ENCODE measurements around the gene CBLC.
A peak's percentile ranks its signal among the peaks of the same experiment; 100 is the strongest.
"Not testable (repeated sequence)": the region's sequence is repeated elsewhere in the genome, so short reads cannot be mapped to it uniquely, and the experiment has no call there.

Gene CBLC

DNA sequence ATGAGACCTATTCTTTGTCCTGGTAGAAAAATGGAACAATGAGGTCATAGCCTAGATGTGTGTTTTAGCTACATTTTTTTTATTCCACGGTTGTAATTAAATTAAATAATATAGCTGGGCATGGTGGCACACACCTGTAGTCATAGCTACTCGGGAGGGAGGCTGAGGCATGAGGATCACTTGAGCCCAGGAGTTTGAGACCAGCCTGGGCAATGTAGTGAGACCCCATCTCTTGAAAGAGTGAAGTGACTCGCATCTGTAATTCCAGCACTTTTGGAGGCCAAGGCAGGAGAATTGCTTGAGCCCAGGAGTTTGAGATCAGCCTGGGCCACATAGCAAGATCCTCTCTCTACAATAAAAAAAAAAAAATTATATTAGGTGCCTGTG lies 11.7 kb upstream of the CBLC start:
- DNase-seq = no peak

GRCh38 chr19:44767295-44768180 lies 10.2 kb upstream of the CBLC start:
- no peak for DNase-seq

DNA sequence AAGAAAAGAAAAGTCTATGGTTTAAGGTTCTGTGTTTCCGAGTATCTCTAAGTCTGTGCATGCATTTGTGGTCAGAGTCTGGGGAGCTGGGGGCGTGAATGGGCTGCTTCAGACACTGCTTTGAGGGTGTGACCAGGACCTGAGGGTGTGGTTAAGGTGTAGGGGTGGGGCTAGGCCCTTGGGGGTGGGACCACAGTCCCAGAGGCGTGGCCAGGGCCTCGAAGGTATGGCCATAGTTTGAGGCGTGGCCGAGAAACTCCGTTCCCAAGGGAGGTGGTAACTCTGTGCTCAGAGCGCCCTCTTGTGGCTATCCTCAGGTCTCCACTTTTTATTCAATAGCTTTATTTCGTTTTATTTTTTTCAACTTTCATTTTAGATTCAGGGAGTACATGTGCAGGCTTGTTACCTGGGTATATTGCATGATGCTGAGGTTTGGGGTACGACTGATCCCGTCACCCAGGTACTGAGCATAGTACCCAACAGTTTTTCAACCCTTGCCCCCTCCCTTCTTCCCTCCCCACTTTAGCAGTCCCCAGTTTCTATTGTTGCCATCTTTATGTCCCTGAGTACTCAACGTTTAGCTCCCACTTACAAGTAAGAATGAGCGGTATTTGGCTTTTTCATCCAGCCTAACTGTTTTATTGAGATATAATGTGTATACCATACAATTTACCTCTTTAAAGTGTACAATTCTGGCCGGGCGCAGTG lies 7.0 kb upstream of the CBLC start:
- peak; percentile 98 for DNase-seq

DNA sequence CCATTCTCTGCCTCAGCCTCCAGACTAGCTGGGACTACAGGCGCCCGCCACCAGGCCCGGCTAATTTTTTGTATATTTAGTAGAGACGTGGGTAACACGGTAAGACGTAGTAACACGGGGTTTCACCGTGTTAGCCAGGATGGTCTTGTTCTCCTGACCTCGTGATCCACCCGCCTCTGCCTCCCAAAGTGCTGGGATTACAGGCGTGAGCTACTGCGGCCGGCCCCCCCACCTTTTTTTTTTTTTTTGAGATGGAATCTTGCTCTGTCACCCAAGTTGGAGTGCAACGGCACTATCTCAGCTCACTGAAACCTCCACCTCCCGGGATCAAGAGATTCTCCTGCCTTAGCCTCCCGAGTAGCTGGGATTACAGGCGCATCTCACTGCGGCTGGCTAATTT lies 5.5 kb upstream of the CBLC start:
- not testable (repeated sequence) for DNase-seq

DNA sequence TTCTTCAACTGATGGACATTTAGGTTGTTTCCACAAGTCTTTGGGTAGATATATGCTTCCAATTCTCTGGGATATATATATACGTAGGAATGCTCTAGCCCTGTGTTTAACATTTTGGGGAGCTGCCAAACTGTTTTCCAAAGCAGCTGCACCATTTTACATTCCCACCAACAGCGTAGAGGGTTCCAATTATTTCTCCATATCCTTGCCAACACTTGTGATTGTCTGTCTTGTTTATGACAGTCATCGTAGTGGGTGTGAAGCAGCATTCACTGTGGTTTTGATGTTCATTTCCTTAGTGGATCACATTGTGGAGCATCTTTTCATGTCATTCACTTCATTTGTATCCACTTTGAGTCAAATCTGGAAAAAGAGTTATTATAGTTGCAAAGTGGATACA lies 4.7 kb upstream of the CBLC start:
- DNase-seq = no peak

GRCh38 chr19:44775676-44776240 lies 1.9 kb upstream of the CBLC start:
- no peak for DNase-seq

DNA sequence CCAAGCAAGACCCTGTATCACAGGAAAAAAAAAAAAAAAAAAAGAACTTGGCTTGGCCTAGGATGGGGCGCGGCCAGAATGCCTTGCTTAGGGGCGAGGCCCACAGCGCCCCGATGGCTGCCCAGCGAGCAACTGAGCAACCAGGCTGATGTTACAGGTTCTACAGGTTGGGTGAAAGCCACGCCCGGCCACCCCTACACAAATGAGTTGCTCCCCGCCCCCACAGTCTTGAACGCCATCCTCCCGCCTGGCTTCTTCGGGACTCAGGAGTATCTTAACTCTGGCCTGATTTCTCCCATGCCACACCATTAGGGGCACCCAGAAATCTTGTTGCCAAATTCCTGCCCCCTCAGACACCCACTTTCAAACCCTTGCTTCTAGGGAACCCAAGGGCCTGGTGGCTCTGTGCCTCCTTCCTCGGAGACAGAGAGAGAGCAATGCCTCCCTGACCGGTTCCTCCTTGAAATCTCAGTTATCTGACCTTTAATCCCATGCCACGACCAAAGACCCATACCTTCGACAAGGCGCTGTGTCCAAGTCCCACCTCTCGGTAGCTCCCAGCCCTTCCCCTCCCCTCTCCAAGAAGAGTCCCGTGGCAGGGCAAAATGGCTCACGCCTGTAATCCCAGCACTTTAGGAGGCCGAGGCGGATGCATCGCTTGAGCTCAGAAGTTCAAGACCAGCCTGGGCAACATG lies 1.1 kb upstream of the CBLC start:
- DNase-seq = no peak

DNA sequence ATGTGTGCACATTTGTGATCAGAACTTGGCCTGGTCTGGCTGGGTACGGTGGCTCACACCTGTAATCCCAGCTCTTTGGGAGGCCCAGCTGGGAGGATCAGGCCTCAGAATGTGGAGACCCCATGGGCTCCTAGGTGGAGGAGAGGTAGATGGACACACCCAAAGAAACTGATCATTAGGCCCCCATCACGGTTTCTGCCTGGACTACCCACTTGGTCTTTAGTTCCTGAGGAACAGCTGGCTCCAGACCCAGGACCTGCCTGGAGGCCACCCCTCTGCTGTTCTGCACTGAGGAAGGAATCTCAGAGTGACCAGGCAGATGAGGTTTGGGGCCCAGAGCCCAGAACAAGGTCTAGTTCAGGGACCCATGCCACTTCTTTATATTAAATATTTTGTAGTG lies 1.5 kb downstream of the CBLC start:
- no peak for DNase-seq

DNA sequence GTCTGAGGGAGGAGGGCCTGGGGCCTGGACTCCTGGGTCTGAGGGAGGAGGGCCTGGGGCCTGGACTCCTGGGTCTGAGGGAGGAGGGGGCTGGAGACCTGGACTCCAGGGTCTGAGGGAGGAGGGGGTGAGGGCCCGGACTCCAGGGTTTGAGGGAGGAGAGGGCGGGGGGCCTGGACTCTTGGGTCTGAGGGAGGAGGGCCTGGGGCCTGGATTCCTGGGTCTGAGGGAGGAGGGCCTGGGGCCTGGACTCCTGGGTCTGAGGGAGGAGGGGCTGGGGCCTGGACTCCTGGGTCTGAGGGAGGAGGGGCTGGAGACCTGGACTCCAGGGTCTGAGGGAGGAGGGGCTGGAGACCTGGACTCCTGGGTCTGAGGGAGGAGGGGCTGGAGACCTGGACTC lies 4.0 kb downstream of the CBLC start:
- DNase-seq = not testable (repeated sequence)

DNA sequence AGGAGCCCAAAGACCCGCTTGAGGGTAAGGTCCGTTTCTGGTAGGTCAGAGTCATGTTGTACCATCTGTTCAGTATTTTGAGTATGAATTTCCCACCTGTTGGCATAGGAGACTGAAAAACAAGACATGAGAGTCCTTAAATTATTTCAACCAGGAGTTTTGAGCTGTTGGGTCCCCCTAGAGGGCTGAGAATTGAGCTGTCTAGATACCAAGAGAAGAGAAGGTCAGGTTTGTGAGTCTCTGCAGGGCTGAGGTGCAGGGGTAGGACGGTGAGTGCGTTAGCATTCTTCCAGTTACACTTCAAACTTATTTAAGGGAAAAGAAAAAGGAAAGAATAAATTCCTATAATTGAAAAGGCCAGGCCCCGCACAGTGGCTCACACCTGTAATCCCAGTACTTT lies 5.0 kb downstream of the CBLC start:
- DNase-seq = no peak

- DNase-seq = no peak
These were observed 5.9 kb downstream of the CBLC start for GRCh38 chr19:44783545-44783944.

DNA sequence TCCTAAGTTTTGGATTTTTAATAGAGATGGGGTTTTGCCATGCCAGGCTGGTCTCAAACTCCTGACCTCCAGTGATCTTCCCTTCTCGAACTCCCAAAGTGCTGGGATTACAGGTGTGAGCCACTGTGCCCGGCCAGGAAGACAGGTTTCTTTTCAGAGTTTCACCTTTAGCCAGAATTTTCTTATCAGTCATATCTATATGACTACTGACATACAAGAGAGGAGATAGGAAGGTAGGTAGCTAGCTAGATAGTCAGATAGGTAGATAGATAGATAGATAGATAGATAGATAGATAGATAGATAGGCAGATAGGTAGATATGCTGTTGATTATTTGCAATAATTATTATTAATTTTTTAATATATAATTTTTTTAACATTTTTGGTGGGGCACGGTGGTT lies 7.6 kb downstream of the CBLC start:
- DNase-seq = no peak

GRCh38 chr19:44785993-44786392 lies 8.3 kb downstream of the CBLC start:
- no peak for DNase-seq

- no peak for DNase-seq
These were observed 11.3 kb downstream of the CBLC start for GRCh38 chr19:44788971-44789370.

- DNase-seq = no peak
These were observed 12.3 kb downstream of the CBLC start for GRCh38 chr19:44789943-44790483.

DNA sequence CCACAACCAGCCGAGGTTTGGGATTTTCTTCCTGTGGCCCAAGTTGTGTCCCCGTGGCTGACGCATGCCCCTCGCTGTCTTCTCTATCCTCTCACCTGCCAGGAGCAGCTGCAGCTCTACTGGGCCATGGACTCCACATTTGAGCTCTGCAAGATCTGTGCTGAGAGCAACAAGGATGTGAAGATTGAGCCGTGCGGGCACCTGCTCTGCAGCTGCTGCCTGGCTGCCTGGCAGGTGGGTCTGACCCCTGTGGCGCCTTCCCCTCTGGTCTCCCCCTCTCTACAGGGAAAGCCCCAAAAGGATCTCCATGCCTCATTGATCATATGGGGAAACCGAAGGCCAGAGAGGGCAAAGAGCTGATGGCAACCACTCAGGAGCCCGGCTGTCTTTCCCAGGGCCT lies 14.6 kb downstream of the CBLC start:
- DNase-seq = no peak

GRCh38 chr19:44794610-44795009 lies 16.9 kb downstream of the CBLC start:
- no peak for DNase-seq

GRCh38 chr19:44795398-44795987 lies 17.8 kb downstream of the CBLC start:
- DNase-seq = no peak

- DNase-seq = no peak
These were observed 19.0 kb downstream of the CBLC start for GRCh38 chr19:44796701-44797115.

GRCh38 chr19:44799627-44800346 lies 22.1 kb downstream of the CBLC start:
- no peak for DNase-seq

DNA sequence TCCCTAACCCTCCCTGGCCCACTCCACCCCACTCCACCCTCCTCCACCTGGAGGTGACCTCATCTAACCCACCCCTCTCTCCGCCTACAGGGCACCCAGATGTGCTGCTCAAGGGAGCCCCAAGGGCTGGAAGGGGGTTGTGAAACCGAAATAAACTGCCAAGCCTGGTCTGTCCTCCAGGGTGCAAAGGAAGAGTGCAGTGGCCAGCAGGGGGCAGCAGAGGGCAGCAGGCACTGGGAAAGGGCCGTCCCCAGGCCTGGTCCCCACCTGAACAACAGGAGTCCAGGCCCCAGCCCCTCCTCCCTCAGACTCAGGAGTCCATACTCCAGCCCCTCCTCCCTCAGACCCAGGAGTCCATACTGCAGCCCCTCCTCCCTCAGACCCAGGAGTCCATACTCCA lies 22.8 kb downstream of the CBLC start:
- DNase-seq = peak; percentile 74
